ENCODE measurements around the gene CCDC50. TPM values are rescaled to one million over a fixed set of nuclear protein-coding genes. Genes with fewer than 3 reads are reported as not detected.
A peak's percentile ranks its signal among the peaks of the same experiment; 100 is the strongest.

CCDC50 gene
- total and polyA plus RNA-seq, 2 donors (not counting 3 experiments of a cell fraction or from before 2014, with no cell fraction given): 44.4 to 137 TPM

DNA sequence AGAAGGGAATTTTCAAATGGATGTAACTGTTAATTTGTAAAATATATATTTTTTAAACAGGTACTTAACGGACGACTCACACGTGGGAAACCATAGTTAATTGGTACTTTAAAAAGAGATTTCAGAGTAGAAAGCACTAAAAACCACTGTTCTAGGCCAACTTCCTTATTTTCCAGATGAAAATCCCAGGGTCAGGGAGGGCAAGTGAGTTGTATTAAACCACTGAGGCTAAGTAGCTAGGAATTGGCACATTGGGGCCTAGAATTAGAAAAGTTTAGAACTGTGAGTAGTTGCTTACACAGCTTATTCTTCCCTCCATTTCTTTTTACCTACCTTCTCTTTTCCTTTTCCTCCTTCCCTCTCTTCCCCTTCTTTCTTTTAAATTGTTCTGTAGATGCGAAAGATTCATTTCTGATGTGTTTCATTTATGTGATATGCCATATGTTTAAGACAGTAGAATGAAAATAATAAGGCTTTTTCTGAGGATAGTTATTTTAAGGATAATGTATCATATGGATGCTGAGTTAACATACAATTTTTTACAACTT lies 5.2 kb downstream of the CCDC50 start:
- TF ChIP-seq MYC (IDR thresholded peaks at IDR 0.05; ENCODE audit: low read depth, low read length) (no peak), JUN (IDR thresholded peaks at IDR 0.05; ENCODE audit: borderline replicate concordance, insufficient read depth, insufficient read length, low read depth) (no peak), POLR2AphosphoS5 (IDR thresholded peaks at IDR 0.05; ENCODE audit: insufficient read depth, low read depth, low read length) (no peak), POLR2A (IDR thresholded peaks at IDR 0.05; ENCODE audit: low read depth, low read length) (no peak), GATA2 (IDR thresholded peaks at IDR 0.05; ENCODE audit: insufficient read depth, insufficient read length, low read depth, low read length) (no peak)
- DNase-seq (ENCODE audit: low read depth, low spot score): no peak
- Histone ChIP-seq H3K79me2 (ENCODE audit: control insufficient read depth, insufficient read depth, low read length) (peaks cover 99% of the 10 kb centered on the region), H4K20me1 (replicated peaks; ENCODE audit: control insufficient read depth, extremely low read depth, insufficient read depth, low read length) (no peaks in the 10 kb centered on the region), H3K9ac (replicated peaks; ENCODE audit: extremely low read depth, insufficient read depth, low read length) (no peak overlapping the region), H3K4me2 (ENCODE audit: insufficient read depth, low read length) (peak overlapping the region; percentile 67), H3K9me3 (replicated peaks; ENCODE audit: control insufficient read depth, insufficient read depth, low read length) (no peaks in the 10 kb centered on the region), H3K9me1 (replicated peaks; ENCODE audit: control insufficient read depth, extremely low read depth, insufficient read depth, low read length) (no peaks in the 10 kb centered on the region), H3K36me3 (ENCODE audit: control insufficient read depth in 2 of 2, extremely low read depth in 1 of 2, insufficient read depth in 2 of 2, low read length in 2 of 2) (no peaks in the 10 kb centered on the region), H3K4me1 (ENCODE audit: control insufficient read depth, extremely low read depth, insufficient read depth, low read length) (peaks cover 73% of the 10 kb centered on the region), H3K27me3 (ENCODE audit: control insufficient read depth in 2 of 2, insufficient read depth in 2 of 2, low read length in 2 of 2) (no peaks in the 10 kb centered on the region), H2AFZ (ENCODE audit: low read depth, low read length) (no peak overlapping the region), H3K27ac (ENCODE audit: insufficient read depth, low read depth, low read length) (no peak overlapping the region), H3K4me3 (replicated peaks in 1 of 3; ENCODE audit: insufficient read depth in 1 of 3, low read depth in 1 of 3, low read length in 3 of 3) (no peak overlapping the region)
- dilution Hi-C loops (cut with MboI; ENCODE audit: extremely low pct_ligation_motif_present, low sequenced_read_pairs): no loop called here
- ChIA-PET CTCF (no interaction called here), POLR2A (no interaction called here)
- BruUV-seq (replicated peaks): no TSS peak
- FAIRE-seq: no peak
- intact Hi-C loops (cut with micrococcal nuclease): loop anchor here (10.0 kb wide), 1 partner anchor 730 kb away; no protein-coding TSS in a partner anchor

DNA sequence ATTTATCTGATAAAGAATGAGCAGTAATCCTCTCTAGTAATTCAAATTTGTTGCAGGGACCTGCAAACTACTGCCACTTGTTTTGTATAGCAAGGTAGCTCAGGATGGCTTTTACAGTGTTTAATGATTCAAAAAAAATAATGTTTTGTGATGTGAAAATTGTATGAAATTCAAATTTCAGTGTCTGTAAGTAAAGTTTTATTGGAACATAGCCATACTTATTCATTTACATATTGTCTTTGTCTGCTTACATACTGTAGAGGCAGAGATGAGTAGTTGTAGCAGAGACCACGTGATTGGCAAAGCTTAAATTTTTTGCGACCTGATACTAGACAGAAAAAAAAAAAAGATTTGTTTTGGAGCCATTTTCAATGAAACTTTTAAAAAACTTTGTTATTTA lies 7.6 kb downstream of the CCDC50 start:
- DNase-seq (ENCODE audit: low read depth, low spot score) (no peak), FAIRE-seq (no peak)
- Histone ChIP-seq H3K9ac (replicated peaks; ENCODE audit: extremely low read depth, insufficient read depth, low read length) (no peak overlapping the region), H3K79me2 (ENCODE audit: control insufficient read depth, insufficient read depth, low read length) (peaks cover 99% of the 10 kb centered on the region), H4K20me1 (replicated peaks; ENCODE audit: control insufficient read depth, extremely low read depth, insufficient read depth, low read length) (no peaks in the 10 kb centered on the region), H3K27ac (ENCODE audit: insufficient read depth, low read depth, low read length) (no peak overlapping the region), H3K9me1 (replicated peaks; ENCODE audit: control insufficient read depth, extremely low read depth, insufficient read depth, low read length) (no peaks in the 10 kb centered on the region), H2AFZ (ENCODE audit: low read depth, low read length) (no peak overlapping the region), H3K4me2 (ENCODE audit: insufficient read depth, low read length) (no peak overlapping the region), H3K9me3 (replicated peaks; ENCODE audit: control insufficient read depth, insufficient read depth, low read length) (no peaks in the 10 kb centered on the region), H3K4me3 (replicated peaks in 1 of 3; ENCODE audit: insufficient read depth in 1 of 3, low read depth in 1 of 3, low read length in 3 of 3) (no peak overlapping the region), H3K36me3 (ENCODE audit: control insufficient read depth in 2 of 2, extremely low read depth in 1 of 2, insufficient read depth in 2 of 2, low read length in 2 of 2) (no peaks in the 10 kb centered on the region), H3K27me3 (ENCODE audit: control insufficient read depth in 2 of 2, insufficient read depth in 2 of 2, low read length in 2 of 2) (no peaks in the 10 kb centered on the region), H3K4me1 (ENCODE audit: control insufficient read depth, extremely low read depth, insufficient read depth, low read length) (peaks cover 75% of the 10 kb centered on the region)
- TF ChIP-seq, protein P1, sequence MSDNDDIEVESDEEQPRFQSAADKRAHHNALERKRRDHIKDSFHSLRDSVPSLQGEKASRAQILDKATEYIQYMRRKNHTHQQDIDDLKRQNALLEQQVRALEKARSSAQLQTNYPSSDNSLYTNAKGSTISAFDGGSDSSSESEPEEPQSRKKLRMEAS (IDR thresholded peaks at IDR 0.05; ENCODE audit: insufficient read depth, insufficient read length): no peak
- TF ChIP-seq EZH2 (IDR thresholded peaks at IDR 0.05; ENCODE audit: borderline replicate concordance, low read depth, low read length, severe bottlenecking): no peak
- no peak for TF ChIP-seq FOS (IDR thresholded peaks at IDR 0.05; ENCODE audit: borderline replicate concordance, insufficient read depth, low read length)
- TF ChIP-seq GATA2 (IDR thresholded peaks at IDR 0.05; ENCODE audit: insufficient read depth, insufficient read length, low read depth, low read length): no peak
- BruUV-seq (replicated peaks): no TSS peak
- ChIA-PET POLR2A (no interaction called here), CTCF (interaction anchor here (0.7 to 2.2 kb wide), 7 partner anchors 10 to 1107 kb away, joined by 3 to 10 read pairs (median 3); no protein-coding TSS in a partner anchor)
- dilution Hi-C loops (cut with MboI; ENCODE audit: extremely low pct_ligation_motif_present, low sequenced_read_pairs): no loop called here
- intact Hi-C loops (cut with micrococcal nuclease): loop anchor here (2.0 to 10.0 kb wide), 2 partner anchors 30 to 728 kb away; no protein-coding TSS in a partner anchor

Measured in endothelial cell of umbilical vein (primary cell).